Mesenchymal stem cell (in vitro differentiated cells and primary cell): Measurements from ENCODE around the gene UNG.
"Not testable (repeated sequence)": the region's sequence is repeated elsewhere in the genome, so short reads cannot be mapped to it uniquely, and the experiment has no call there.

ENCODE experiments used
- DNase-seq: peaks from one replicate; pipeline ENCODE4 v3.0.0-alpha.2; 2013
- H2AFZ ChIP-seq: one replicate; pipeline ENCODE4 v1.6.1; 2013; ENCODE audit warnings: low read depth, mild to moderate bottlenecking, control low read depth, inconsistent platforms, low read length, moderate library complexity
- H2AK5ac ChIP-seq: 2 replicates; pipeline ENCODE4 v1.6.1; 2013; ENCODE audit warnings: low read length, moderate library complexity, mild to moderate bottlenecking, inconsistent platforms; ENCODE audit not compliant: severe bottlenecking
- H2BK120ac ChIP-seq: one replicate; pipeline ENCODE4 v1.6.1; 2013; ENCODE audit warnings: low read depth, mild to moderate bottlenecking, inconsistent platforms, low read length, moderate library complexity
- H2BK12ac ChIP-seq, 2 experiments: one replicate each; pipeline ENCODE4 v1.6.1; 2013; ENCODE audit warnings: inconsistent platforms in 2 of 2, low read length in 2 of 2, mild to moderate bottlenecking in 2 of 2, moderate library complexity in 2 of 2, control low read depth in 1 of 2
- H2BK15ac ChIP-seq: one replicate; pipeline ENCODE4 v1.6.1; 2013; ENCODE audit warnings: mild to moderate bottlenecking, low read depth, inconsistent platforms; ENCODE audit not compliant: poor library complexity, severe bottlenecking
- H2BK5ac ChIP-seq: 2 replicates; pipeline ENCODE4 v1.6.1; 2013; ENCODE audit warnings: low read depth, mild to moderate bottlenecking, low read length, control low read depth, inconsistent platforms; ENCODE audit not compliant: poor library complexity, severe bottlenecking
- H3K14ac ChIP-seq, 2 experiments: one replicate each; pipeline ENCODE4 v1.6.1; 2013; ENCODE audit warnings: inconsistent platforms in 2 of 2, low read length in 2 of 2, control low read depth in 1 of 2, mild to moderate bottlenecking in 1 of 2, moderate library complexity in 1 of 2
- H3K18ac ChIP-seq, 2 experiments: one replicate each; pipeline ENCODE4 v1.6.1; 2013; ENCODE audit warnings: inconsistent platforms in 2 of 2, low read length in 2 of 2, control low read depth in 1 of 2, low read depth in 1 of 2, mild to moderate bottlenecking in 1 of 2
- H3K23ac ChIP-seq, 2 experiments: one replicate each; pipeline ENCODE4 v1.6.1; 2013; ENCODE audit warnings: inconsistent platforms in 2 of 2, low read length in 2 of 2, mild to moderate bottlenecking in 2 of 2, moderate library complexity in 2 of 2, control low read depth in 1 of 2
- H3K27ac ChIP-seq: 2 replicates; pipeline ENCODE4 v1.5.1; 2013; ENCODE audit warnings: mild to moderate bottlenecking, moderate library complexity, low read length, control low read depth, inconsistent platforms; ENCODE audit not compliant: poor library complexity, severe bottlenecking
- H3K27me3 ChIP-seq, 2 experiments: 2 replicates each; pipeline versions ENCODE4 v1.6.1 to v1.7.0; 2013; ENCODE audit warnings: low read length in 2 of 2, mild to moderate bottlenecking in 2 of 2, moderate library complexity in 2 of 2, control low read depth in 1 of 2, inconsistent platforms in 1 of 2; ENCODE audit not compliant: control insufficient read depth in 1 of 2, insufficient read depth in 1 of 2
- H3K36me3 ChIP-seq, 2 experiments: 2 replicates each; pipeline versions ENCODE4 v1.6.1 to v1.7.0; 2013; ENCODE audit warnings: low read length in 2 of 2, control low read depth in 1 of 2, inconsistent platforms in 1 of 2, low read depth in 1 of 2, mild to moderate bottlenecking in 1 of 2; ENCODE audit not compliant: insufficient read depth in 2 of 2, control insufficient read depth in 1 of 2
- H3K4ac ChIP-seq, 2 experiments: one replicate each; pipeline ENCODE4 v1.6.1; 2013; ENCODE audit warnings: inconsistent platforms in 2 of 2, low read length in 2 of 2, mild to moderate bottlenecking in 2 of 2, moderate library complexity in 2 of 2, control low read depth in 1 of 2, low read depth in 1 of 2
- H3K4me1 ChIP-seq: 2 replicates; pipeline ENCODE4 v1.6.1; 2013; ENCODE audit warnings: low read depth, low read length, control low read depth; ENCODE audit not compliant: control insufficient read depth, insufficient read depth
- H3K4me2 ChIP-seq: 2 replicates; pipeline ENCODE4 v1.6.1; 2013; ENCODE audit warnings: low read length, mild to moderate bottlenecking, inconsistent platforms; ENCODE audit not compliant: poor library complexity, severe bottlenecking
- H3K4me3 ChIP-seq, 2 experiments: 2 replicates each; pipeline versions ENCODE4 v1.5.1 to v1.7.0; 2013; ENCODE audit warnings: low read length in 2 of 2, mild to moderate bottlenecking in 2 of 2, control low read depth in 1 of 2, low read depth in 1 of 2; ENCODE audit not compliant: insufficient read depth in 1 of 2
- H3K79me1 ChIP-seq: replicated peaks from 2 replicates; pipeline ENCODE4 v1.6.1; 2013; ENCODE audit warnings: mild to moderate bottlenecking, control low read depth, low read length, inconsistent platforms; ENCODE audit not compliant: poor library complexity, severe bottlenecking
- H3K9ac ChIP-seq: 2 replicates; pipeline ENCODE4 v1.7.0; 2013; ENCODE audit warnings: mild to moderate bottlenecking, low read length, moderate library complexity
- H3K9me3 ChIP-seq: 2 replicates; pipeline ENCODE4 v1.7.0; 2013; ENCODE audit warnings: mild to moderate bottlenecking, low read length; ENCODE audit not compliant: control insufficient read depth
- H4K8ac ChIP-seq: one replicate; pipeline ENCODE4 v1.6.1; 2013; ENCODE audit warnings: inconsistent platforms, mild to moderate bottlenecking, low read length, moderate library complexity
- H4K91ac ChIP-seq: one replicate; pipeline ENCODE4 v1.6.1; 2013; ENCODE audit warnings: mild to moderate bottlenecking, low read length, inconsistent platforms
- WGBS: methylation state at CpG from one replicate; pipeline ENCODE4 v1.1.7; 2013; ENCODE audit warnings: mixed read lengths; 5-methylcytosine and 5-hydroxymethylcytosine counted together

UNG gene

GRCh38 chr12:109139791-109140190 is 42.4 kb downstream of the UNG start:
- H2BK15ac ChIP-seq, result no peak overlapping the region
- no peaks in the 10 kb centered on the region for H3K27me3 ChIP-seq
- H4K8ac ChIP-seq, result no peak overlapping the region
- peaks cover 5% of the 10 kb centered on the region for H3K9me3 ChIP-seq
- WGBS, result 89% methylated on average over 7 of the region's 7 CpGs
- no peak for DNase-seq
- H3K9ac ChIP-seq, result no peak overlapping the region
- no peak overlapping the region for H3K4me3 ChIP-seq
- H2BK12ac ChIP-seq, result no peak overlapping the region
- H4K91ac ChIP-seq, result no peak overlapping the region
- no peak overlapping the region for H3K4ac ChIP-seq
- no peaks in the 10 kb centered on the region for H3K36me3 ChIP-seq
- H2AK5ac ChIP-seq, result no peak overlapping the region
- H2BK5ac ChIP-seq, result no peak overlapping the region
- no peaks in the 10 kb centered on the region for H3K4me1 ChIP-seq
- H3K4me2 ChIP-seq, result no peak overlapping the region
- H3K27ac ChIP-seq, result no peak overlapping the region
- H2BK120ac ChIP-seq, result no peak overlapping the region
- no peak overlapping the region for H2AFZ ChIP-seq
- H3K14ac ChIP-seq, result no peak overlapping the region
- no peaks in the 10 kb centered on the region for H3K79me1 ChIP-seq
- no peak overlapping the region for H3K18ac ChIP-seq
- H3K23ac ChIP-seq, result no peak overlapping the region

GRCh38 chr12:109140560-109140959 is 43.2 kb downstream of the UNG start:
- no peak overlapping the region for H3K27ac ChIP-seq
- H3K18ac ChIP-seq, result no peak overlapping the region
- H2AFZ ChIP-seq, result no peak overlapping the region
- H2BK15ac ChIP-seq, result no peak overlapping the region
- H3K4me2 ChIP-seq, result no peak overlapping the region
- no peak overlapping the region for H3K14ac ChIP-seq
- WGBS, result 84% methylated on average over 4 of the region's 4 CpGs
- H2AK5ac ChIP-seq, result no peak overlapping the region
- H3K4me3 ChIP-seq, result no peak overlapping the region
- no peak overlapping the region for H2BK5ac ChIP-seq
- DNase-seq, result no peak
- H3K27me3 ChIP-seq, result no peaks in the 10 kb centered on the region
- H3K9ac ChIP-seq, result no peak overlapping the region
- H2BK120ac ChIP-seq, result no peak overlapping the region
- no peak overlapping the region for H3K23ac ChIP-seq
- no peak overlapping the region for H4K8ac ChIP-seq
- no peak overlapping the region for H3K4ac ChIP-seq
- no peak overlapping the region for H4K91ac ChIP-seq
- no peaks in the 10 kb centered on the region for H3K4me1 ChIP-seq
- H2BK12ac ChIP-seq, result no peak overlapping the region
- peaks cover 5% of the 10 kb centered on the region for H3K9me3 ChIP-seq
- no peaks in the 10 kb centered on the region for H3K36me3 ChIP-seq
- no peaks in the 10 kb centered on the region for H3K79me1 ChIP-seq

- no peak overlapping the region for H2BK5ac ChIP-seq
- H2BK120ac ChIP-seq, result no peak overlapping the region
- no peak overlapping the region for H3K4ac ChIP-seq
- no peaks in the 10 kb centered on the region for H3K36me3 ChIP-seq
- no peak overlapping the region for H4K8ac ChIP-seq
- H3K4me1 ChIP-seq, result no peaks in the 10 kb centered on the region
- no peak overlapping the region for H2BK12ac ChIP-seq
- no peak overlapping the region for H2BK15ac ChIP-seq
- H2AFZ ChIP-seq, result no peak overlapping the region
- no peak overlapping the region for H3K27ac ChIP-seq
- 0% methylated on average over 1 of the region's 4 CpGs for WGBS
- H3K79me1 ChIP-seq, result no peaks in the 10 kb centered on the region
- no peak overlapping the region for H3K14ac ChIP-seq
- no peak overlapping the region for H3K4me3 ChIP-seq
- no peak overlapping the region for H4K91ac ChIP-seq
- no peak overlapping the region for H3K23ac ChIP-seq
- H3K4me2 ChIP-seq, result no peak overlapping the region
- H3K9ac ChIP-seq, result no peak overlapping the region
- H3K27me3 ChIP-seq, result peaks cover 0 to 3% of the 10 kb centered on the region in 2 experiments
- no peak for DNase-seq
- no peak overlapping the region for H2AK5ac ChIP-seq
- no peaks in the 10 kb centered on the region for H3K9me3 ChIP-seq
- no peak overlapping the region for H3K18ac ChIP-seq
Measured at GRCh38 chr12:109144224-109144623, 46.8 kb downstream of the UNG start.

GRCh38 chr12:109147126-109147525 is 49.7 kb downstream of the UNG start:
- not testable (repeated sequence) for H4K91ac ChIP-seq, H3K9me3 ChIP-seq, H3K18ac ChIP-seq, H3K14ac ChIP-seq, H3K4me2 ChIP-seq, H3K4ac ChIP-seq, H3K79me1 ChIP-seq, DNase-seq, H2AK5ac ChIP-seq, H2BK5ac ChIP-seq, H3K36me3 ChIP-seq, H3K4me3 ChIP-seq, H4K8ac ChIP-seq, H2AFZ ChIP-seq, H3K27ac ChIP-seq, H3K23ac ChIP-seq, H2BK12ac ChIP-seq, H2BK120ac ChIP-seq, H2BK15ac ChIP-seq, H3K4me1 ChIP-seq
- H3K27me3 ChIP-seq, result peaks cover 0 to 17% of the 10 kb centered on the region in 2 experiments
- 78% methylated on average over 1 of the region's 1 CpG for WGBS
- H3K9ac ChIP-seq, result peak overlapping the region; percentile 71
